Measurements from ENCODE around the gene ALKBH6. TPM values are rescaled to one million over a fixed set of nuclear protein-coding genes. Genes with fewer than 3 reads are reported as not detected.

Gene ALKBH6
- total RNA-seq, 4 donors from 2014 or later, result 27.6 to 151 (median 83.2) TPM

- no peaks in the 10 kb centered on the region for H3K9me3 ChIP-seq
- intact Hi-C loops (cut with DNase I; ENCODE audit: low total_unique reads), result no loop called here
- H3K27me3 ChIP-seq, result peaks cover 11% of the 10 kb centered on the region
- no peak for TF ChIP-seq POLR2AphosphoS5 (IDR thresholded peaks at IDR 0.05)
- TF ChIP-seq CTCF (IDR thresholded peaks at IDR 0.05), result no peak
- TF ChIP-seq EP300 (IDR thresholded peaks at IDR 0.05; ENCODE audit: low read depth), result no peak
- TF ChIP-seq POLR2A (IDR thresholded peaks at IDR 0.05), result no peak
- no peaks in the 10 kb centered on the region for H3K4me1 ChIP-seq
- no peak overlapping the region for H3K4me3 ChIP-seq
- H3K36me3 ChIP-seq, result no peaks in the 10 kb centered on the region
- 37 to 69% methylated on average over 9 to 20 of the region's 20 CpGs for WGBS, 2 donors (ENCODE audit: low coverage in 1 of 2)
- no peak overlapping the region for H3K27ac ChIP-seq
- no peak for DNase-seq
- in situ Hi-C loops (cut with MboI; ENCODE audit: low pct_ligation_motif_present in 1 of 4, low pct_unique_long_range_greater_than_20kb in 1 of 4, low sequenced_read_pairs in 3 of 4), result no loop called here
Observed at GRCh38 chr19:35978832-35979365, 35.1 kb downstream of the ALKBH6 start.

GRCh38 chr19:35978271-35978670 lies 35.7 kb downstream of the ALKBH6 start:
- H3K27ac ChIP-seq, result no peak overlapping the region
- DNase-seq, result no peak
- no peaks in the 10 kb centered on the region for H3K4me1 ChIP-seq
- intact Hi-C loops (cut with DNase I; ENCODE audit: low total_unique reads), result no loop called here
- H3K36me3 ChIP-seq, result no peaks in the 10 kb centered on the region
- 45% methylated on average over 5 of the region's 5 CpGs; no CpG with 5 or more reads in 1 of the 2 donors for WGBS, 2 donors (ENCODE audit: low coverage in 1 of 2)
- H3K9me3 ChIP-seq, result no peaks in the 10 kb centered on the region
- in situ Hi-C loops (cut with MboI; ENCODE audit: low pct_ligation_motif_present in 1 of 4, low pct_unique_long_range_greater_than_20kb in 1 of 4, low sequenced_read_pairs in 3 of 4), result no loop called here
- no peak overlapping the region for H3K4me3 ChIP-seq
- peaks cover 11% of the 10 kb centered on the region for H3K27me3 ChIP-seq
- no peak for TF ChIP-seq CTCF (IDR thresholded peaks at IDR 0.05)

GRCh38 chr19:35977446-35978222 lies 36.4 kb downstream of the ALKBH6 start:
- no peaks in the 10 kb centered on the region for H3K36me3 ChIP-seq
- no peak for DNase-seq
- no peak overlapping the region for H3K4me3 ChIP-seq
- H3K27ac ChIP-seq, result no peak overlapping the region
- 58% methylated on average over 14 of the region's 14 CpGs; no CpG with 5 or more reads in 1 of the 2 donors for WGBS, 2 donors (ENCODE audit: low coverage in 1 of 2)
- no peak for TF ChIP-seq EP300 (IDR thresholded peaks at IDR 0.05; ENCODE audit: low read depth)
- TF ChIP-seq POLR2AphosphoS5 (IDR thresholded peaks at IDR 0.05), result no peak
- no peaks in the 10 kb centered on the region for H3K4me1 ChIP-seq
- intact Hi-C loops (cut with DNase I; ENCODE audit: low total_unique reads), result no loop called here
- peaks cover 11% of the 10 kb centered on the region for H3K27me3 ChIP-seq
- in situ Hi-C loops (cut with MboI; ENCODE audit: low pct_ligation_motif_present in 1 of 4, low pct_unique_long_range_greater_than_20kb in 1 of 4, low sequenced_read_pairs in 3 of 4), result no loop called here
- no peaks in the 10 kb centered on the region for H3K9me3 ChIP-seq

- Histone ChIP-seq H3K27ac (no peak overlapping the region), H3K9me3 (no peaks in the 10 kb centered on the region), H3K27me3 (peaks cover 11% of the 10 kb centered on the region), H3K4me1 (no peaks in the 10 kb centered on the region), H3K36me3 (no peaks in the 10 kb centered on the region), H3K4me3 (no peak overlapping the region)
- DNase-seq, result no peak
- no peak for TF ChIP-seq POLR2AphosphoS5 (IDR thresholded peaks at IDR 0.05)
- TF ChIP-seq CTCF (IDR thresholded peaks at IDR 0.05), result no peak
- no peak for TF ChIP-seq POLR2A (IDR thresholded peaks at IDR 0.05)
- TF ChIP-seq EP300 (IDR thresholded peaks at IDR 0.05; ENCODE audit: low read depth), result no peak
- intact Hi-C loops (cut with DNase I; ENCODE audit: low total_unique reads) (no loop called here), in situ Hi-C loops (cut with MboI; ENCODE audit: low pct_ligation_motif_present in 1 of 4, low pct_unique_long_range_greater_than_20kb in 1 of 4, low sequenced_read_pairs in 3 of 4) (no loop called here)
- WGBS, 2 donors (ENCODE audit: low coverage in 1 of 2), result 33% methylated on average over 5 of the region's 5 CpGs; no CpG with 5 or more reads in 1 of the 2 donors
Observed at GRCh38 chr19:35975608-35976214, 38.3 kb downstream of the ALKBH6 start.

Data from transverse colon (tissue), 4 donors.